HG02642 (cell line): ENCODE data around the gene MAGEA4.

ENCODE experiments used
- ATAC-seq: cut with Tn5 transposase; IDR thresholded peaks from one replicate; pipeline ENCODE4 v1.9.1; 2021; ENCODE audit warnings: mild to moderate bottlenecking; ENCODE audit not compliant: unreplicated experiment, poor library complexity

MAGEA4 gene

GRCh38 chrX:151922692-151923091 lies 10.0 kb downstream of the MAGEA4 start:
- no peak for ATAC-seq

DNA sequence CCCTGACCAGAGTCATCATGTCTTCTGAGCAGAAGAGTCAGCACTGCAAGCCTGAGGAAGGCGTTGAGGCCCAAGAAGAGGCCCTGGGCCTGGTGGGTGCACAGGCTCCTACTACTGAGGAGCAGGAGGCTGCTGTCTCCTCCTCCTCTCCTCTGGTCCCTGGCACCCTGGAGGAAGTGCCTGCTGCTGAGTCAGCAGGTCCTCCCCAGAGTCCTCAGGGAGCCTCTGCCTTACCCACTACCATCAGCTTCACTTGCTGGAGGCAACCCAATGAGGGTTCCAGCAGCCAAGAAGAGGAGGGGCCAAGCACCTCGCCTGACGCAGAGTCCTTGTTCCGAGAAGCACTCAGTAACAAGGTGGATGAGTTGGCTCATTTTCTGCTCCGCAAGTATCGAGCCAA lies 11.0 kb downstream of the MAGEA4 start:
- ATAC-seq = no peak

DNA sequence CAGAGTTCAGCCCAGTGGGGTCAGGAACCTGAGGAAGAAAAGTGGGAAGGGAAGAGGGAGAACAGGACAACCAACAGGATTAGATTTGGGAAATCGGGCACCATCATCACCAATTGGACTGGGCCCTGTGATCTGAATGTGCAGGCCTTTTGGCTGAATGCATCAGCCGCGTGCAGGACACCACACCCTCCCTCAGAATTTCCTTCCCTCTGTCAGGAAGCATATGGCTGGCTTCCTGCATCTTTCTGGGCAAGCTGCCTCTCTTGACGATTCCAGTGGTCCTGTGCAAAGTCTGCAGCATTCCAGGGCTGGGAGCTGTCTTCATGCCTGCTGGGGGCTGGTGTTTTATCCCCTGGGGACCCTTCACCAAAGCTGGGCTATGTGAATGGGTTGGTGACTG lies 16.4 kb downstream of the MAGEA4 start:
- ATAC-seq = no peak

- no peak for ATAC-seq
Measured at GRCh38 chrX:151935358-151935757, 22.7 kb downstream of the MAGEA4 start.

DNA sequence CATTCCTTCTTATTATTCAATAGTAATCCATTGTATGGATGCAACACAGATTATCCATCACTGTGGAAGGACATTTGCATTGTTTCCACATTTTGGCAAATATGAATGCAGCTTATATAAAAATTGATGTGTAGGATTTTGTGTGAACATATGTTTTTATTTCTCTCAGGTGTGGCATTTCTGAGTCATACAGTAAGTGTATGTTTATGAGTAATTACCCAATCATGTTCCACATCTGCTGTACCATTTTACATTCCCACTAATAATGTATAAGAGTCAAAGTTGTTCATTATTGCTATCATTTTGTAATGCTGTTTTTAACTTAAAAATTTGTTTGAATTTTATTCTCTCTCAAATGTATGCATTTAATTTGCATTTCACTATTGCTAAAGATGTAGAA lies 25.5 kb downstream of the MAGEA4 start:
- no peak for ATAC-seq

GRCh38 chrX:151954730-151955129 lies 42.0 kb downstream of the MAGEA4 start:
- ATAC-seq = no peak

DNA sequence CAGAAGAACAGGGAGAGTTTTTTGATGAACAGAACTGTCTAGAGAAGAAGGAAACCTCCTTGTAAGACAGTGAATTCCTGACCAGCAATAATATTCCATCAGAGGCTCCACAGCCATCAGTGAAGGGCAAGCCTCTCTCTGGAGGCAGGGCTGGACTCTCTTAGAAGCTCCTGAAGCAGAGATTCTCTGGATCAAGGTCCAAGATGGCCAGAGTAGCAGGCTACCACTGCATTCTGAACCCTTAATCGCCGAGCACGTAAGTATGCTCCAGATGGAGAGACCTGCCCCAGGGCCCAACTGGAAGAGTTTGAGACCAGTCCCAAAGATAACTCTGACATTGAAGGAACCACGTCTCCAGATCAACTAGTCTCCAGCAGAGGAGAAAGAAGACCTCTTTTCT lies 45.4 kb downstream of the MAGEA4 start:
- ATAC-seq = no peak

DNA sequence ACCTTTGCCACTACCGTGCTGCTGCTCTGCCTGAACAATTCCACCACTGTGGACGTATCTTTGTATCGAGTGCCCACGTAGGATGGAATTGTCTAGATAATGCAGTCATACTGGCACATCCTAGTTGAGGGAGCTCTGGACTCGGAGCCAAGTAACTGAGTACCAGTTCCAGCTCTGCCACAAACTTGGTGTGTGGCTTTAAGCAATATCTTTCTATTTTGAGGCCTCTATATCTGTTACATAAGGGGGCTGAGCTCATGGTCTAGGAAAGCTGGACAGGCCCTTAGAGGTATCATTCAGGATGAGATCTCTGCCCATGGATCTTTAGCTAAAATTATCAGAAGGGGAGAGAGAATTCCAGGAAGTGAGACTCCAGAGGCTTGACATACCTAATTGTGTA lies 49.3 kb downstream of the MAGEA4 start:
- ATAC-seq = no peak

- no peak for ATAC-seq
Measured at GRCh38 chrX:151966236-151966635, 53.5 kb downstream of the MAGEA4 start.

DNA sequence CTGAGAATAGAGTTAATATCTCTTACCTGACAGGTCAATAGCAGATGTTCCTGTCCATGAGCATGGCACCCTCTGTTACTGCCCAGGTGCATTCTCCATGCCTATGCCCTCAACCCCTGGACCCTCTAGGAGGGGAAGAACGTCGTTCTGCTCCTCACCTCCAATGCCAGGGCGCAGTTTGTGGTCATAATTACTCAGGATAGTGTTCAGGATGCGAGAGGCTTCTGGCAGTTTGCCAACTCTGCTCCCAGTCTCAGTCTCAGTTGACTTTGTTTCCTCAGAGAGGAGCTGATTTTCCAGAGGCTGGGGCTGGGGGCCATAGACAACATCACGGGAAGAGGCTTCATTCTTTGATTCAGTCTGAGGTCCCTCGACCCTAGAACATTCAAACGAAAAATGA lies 57.3 kb downstream of the MAGEA4 start:
- ATAC-seq = no peak

DNA sequence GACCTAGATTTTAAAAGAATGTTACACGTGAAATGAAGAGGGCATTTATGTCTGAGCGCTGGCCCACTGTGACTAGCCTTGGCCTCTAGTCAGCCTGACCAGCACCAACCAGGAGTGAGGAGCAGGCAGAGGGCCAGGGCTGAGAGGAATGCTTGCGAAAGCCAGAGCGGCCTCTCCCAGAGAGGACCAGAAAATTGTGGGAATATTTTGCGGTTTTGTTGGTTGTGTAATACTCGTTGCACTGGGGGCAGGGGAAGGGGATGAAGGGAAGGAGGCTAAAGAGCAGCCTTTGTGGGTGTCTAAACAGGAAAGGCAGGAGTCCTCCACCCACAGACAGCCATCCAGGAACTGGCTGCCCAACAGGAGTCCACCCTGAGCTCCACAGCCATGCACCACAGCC lies 58.0 kb downstream of the MAGEA4 start:
- ATAC-seq = no peak

DNA sequence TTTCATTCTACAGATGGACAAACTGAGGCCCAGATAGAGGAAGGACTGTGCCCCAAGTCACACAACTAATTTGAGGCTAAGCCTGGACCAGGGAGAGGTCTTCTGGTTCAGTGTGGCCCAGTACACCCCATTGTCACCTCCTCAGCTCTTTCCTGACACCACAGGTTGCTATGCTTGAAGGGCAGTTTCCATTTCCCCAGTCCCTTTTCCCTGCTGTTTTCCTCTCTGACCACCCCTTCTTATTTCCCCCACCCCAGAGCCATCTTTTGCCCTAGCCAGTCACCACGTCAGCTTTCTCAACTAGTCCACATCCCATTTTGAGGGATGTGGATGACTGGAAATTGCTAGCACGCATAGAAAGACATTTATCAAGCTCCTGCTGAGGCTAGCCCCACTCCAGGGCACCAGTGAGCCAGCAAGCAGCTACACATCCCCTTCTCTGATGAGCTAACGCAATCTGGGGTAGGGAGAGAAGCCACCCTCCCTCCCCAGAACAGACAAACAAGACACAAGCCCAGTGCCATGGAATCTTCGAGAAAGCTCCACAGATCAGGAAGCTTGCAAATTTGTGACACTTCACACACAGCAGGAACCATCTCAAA lies 60.5 kb downstream of the MAGEA4 start:
- no peak for ATAC-seq

DNA sequence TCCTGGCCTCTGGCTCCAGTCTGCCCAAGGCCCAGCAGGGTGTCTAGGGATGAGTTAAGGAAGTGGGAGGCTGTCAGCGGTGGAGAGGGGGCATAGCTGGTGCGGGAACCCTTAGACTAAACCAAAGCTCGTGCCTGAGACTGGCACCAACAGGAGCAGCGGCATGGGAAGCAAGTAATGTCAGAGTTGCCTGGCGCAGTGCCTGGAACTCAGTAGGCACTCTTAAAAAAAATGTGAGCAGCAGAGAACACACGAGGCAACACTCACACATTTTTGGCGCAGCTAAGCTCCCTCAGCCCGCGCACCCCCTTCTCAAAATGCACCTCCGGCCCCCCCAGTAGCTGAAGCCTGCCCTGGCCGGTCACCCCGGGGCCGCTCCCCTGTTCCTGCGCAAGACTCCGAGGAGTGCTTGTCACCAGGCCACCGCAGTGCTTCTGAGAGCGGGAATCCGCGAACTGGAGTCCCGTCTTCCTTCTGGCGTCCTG lies 61.2 kb downstream of the MAGEA4 start:
- no peak for ATAC-seq
